Adipocyte (in vitro differentiated cells): ENCODE results near the gene IGSF21.

Experiments
- DNase-seq: peaks from one replicate; pipeline ENCODE4 v3.0.0-alpha.2; 2015; ENCODE audit warnings: low read depth
- H3K27me3 ChIP-seq: replicated peaks from 2 replicates; pipeline ENCODE4 v1.7.0; 2013; ENCODE audit warnings: mild to moderate bottlenecking, low read length, moderate library complexity; ENCODE audit not compliant: control insufficient read depth, insufficient read depth
- H3K36me3 ChIP-seq: 2 replicates; pipeline ENCODE4 v1.7.0; 2013; ENCODE audit warnings: low read length, mild to moderate bottlenecking, moderate library complexity; ENCODE audit not compliant: control insufficient read depth, insufficient read depth, severe bottlenecking
- H3K4me1 ChIP-seq: 2 replicates; pipeline ENCODE4 v1.7.0; 2013; ENCODE audit warnings: mild to moderate bottlenecking, low read length, moderate library complexity; ENCODE audit not compliant: control insufficient read depth, insufficient read depth
- H3K4me3 ChIP-seq: 2 replicates; pipeline ENCODE4 v1.7.0; 2013; ENCODE audit warnings: mild to moderate bottlenecking, low read length, moderate library complexity
- H3K9ac ChIP-seq: 2 replicates; pipeline ENCODE4 v1.7.0; 2013; ENCODE audit warnings: mild to moderate bottlenecking, low read length, moderate library complexity
- H3K9me3 ChIP-seq: 2 replicates; pipeline ENCODE4 v1.7.0; 2013; ENCODE audit warnings: mild to moderate bottlenecking, low read length, moderate library complexity; ENCODE audit not compliant: control insufficient read depth

Gene IGSF21

DNA sequence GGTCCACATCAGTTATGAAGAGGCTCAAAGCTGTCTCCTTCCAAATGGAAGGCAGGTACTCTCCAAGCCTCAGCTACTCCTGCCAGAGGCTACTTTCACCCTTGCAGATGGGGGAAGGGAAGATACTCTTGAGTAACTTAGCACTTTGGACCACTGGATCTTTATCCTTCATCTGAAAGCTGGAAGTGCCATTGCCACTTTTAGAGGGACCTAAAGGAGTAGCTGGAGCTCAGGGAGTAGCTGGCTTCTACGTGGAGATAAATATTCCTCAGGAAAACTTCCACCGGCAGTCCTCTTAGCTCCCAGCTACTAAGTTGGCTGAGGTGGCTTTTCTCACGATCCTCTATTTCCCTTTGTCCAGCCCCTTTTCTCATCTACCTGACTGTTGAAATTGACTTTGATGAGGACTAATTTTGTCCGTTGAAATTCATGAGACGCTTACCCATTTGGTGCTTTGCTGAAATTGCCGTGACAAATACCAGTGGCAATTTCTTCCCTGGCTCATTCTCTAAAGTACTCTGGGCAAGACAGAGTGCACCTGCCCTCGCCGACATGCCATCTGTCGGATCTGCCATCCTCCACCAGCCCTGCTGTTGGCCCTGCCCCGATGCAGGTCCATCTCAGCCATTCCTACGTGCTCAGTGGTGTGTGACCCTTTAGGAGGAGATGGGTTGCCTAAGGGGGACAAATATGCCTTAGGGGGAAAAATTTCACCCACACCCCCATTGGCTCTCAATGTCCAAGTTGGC is 13.6 kb downstream of the IGSF21 start:
- DNase-seq = no peak
- Histone ChIP-seq H3K9me3 (peaks cover 2% of the 10 kb centered on the region), H3K4me3 (no peak overlapping the region), H3K27me3 (peaks cover 65% of the 10 kb centered on the region), H3K9ac (no peak overlapping the region), H3K36me3 (no peaks in the 10 kb centered on the region), H3K4me1 (no peaks in the 10 kb centered on the region)

DNA sequence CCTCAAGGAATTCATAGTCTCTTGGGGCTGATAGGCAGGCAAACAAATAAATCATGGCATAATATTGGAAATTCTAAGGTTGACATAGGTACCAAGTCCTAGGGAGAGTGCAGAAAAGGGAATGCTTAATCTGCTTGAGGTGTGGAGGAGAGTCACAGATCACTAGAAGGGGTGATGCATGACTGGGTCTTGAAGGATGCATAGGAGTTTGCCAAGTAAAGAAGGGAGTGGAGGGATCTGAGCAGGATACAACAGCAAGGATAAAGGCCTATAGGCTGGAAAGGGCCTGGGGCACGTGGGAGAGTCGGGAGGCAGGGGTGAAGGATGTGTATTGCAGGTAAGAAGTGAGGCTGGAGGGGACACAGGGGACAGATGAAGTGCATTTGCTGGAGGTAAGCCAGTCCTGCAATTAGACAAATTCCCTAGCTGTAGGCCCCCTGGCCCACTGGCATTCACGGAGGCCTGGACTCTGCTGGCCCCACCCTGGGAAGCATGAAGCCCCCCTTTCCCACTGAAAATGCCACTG is 15.9 kb downstream of the IGSF21 start:
- Histone ChIP-seq H3K36me3 (no peaks in the 10 kb centered on the region), H3K4me3 (no peak overlapping the region), H3K4me1 (no peaks in the 10 kb centered on the region), H3K9me3 (peaks cover 2% of the 10 kb centered on the region), H3K27me3 (peaks cover 61% of the 10 kb centered on the region), H3K9ac (no peak overlapping the region)
- no peak for DNase-seq

GRCh38 chr1:18124977-18125376 is 17.4 kb downstream of the IGSF21 start:
- no peaks in the 10 kb centered on the region for H3K4me1 ChIP-seq
- no peak overlapping the region for H3K4me3 ChIP-seq
- no peak for DNase-seq
- H3K9me3 ChIP-seq = peaks cover 2% of the 10 kb centered on the region
- no peak overlapping the region for H3K9ac ChIP-seq
- peaks cover 63% of the 10 kb centered on the region for H3K27me3 ChIP-seq
- no peaks in the 10 kb centered on the region for H3K36me3 ChIP-seq

DNA sequence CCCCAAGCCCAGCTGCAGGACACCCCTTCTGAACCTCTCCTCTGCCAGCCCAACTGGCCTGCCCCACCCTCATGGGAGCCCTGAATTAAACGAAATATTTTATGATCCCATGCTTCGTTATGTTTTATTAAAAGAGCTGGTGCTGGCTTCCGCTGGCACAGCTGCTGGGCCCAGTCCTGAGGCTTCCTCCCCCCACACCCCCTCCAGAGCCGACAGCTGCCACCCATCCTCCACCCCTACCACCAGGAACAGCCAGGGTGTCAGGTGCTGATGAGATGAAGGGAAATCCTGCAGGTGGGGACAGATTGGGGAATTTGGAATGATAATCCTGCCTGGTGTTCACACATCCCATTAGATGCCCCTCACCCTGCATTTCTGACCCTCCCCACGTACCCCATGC is 19.0 kb downstream of the IGSF21 start:
- no peaks in the 10 kb centered on the region for H3K36me3 ChIP-seq
- no peak overlapping the region for H3K9ac ChIP-seq
- no peak for DNase-seq
- H3K9me3 ChIP-seq = peaks cover 2% of the 10 kb centered on the region
- H3K4me1 ChIP-seq = no peaks in the 10 kb centered on the region
- no peak overlapping the region for H3K4me3 ChIP-seq
- H3K27me3 ChIP-seq = peaks cover 63% of the 10 kb centered on the region

DNA sequence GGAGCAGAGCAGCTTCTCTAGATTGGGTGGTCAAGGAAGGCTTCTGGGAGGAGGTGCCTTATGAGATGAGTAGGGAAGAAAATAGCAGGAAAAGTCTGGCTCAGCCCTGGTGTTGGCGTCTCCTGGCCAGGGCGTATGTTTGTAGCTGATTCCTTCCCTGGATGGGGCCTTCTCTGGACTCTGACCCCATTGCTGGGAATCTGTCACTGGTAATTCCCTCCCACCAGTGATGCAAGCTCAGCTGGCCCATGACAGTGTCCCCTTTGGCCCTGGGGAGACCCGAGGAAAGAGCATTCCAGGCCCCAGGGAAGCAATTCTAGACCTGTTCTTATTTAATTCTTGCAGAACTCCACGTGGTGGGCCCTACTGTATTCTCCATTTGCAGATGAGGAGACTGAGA is 20.7 kb downstream of the IGSF21 start:
- no peaks in the 10 kb centered on the region for H3K4me1 ChIP-seq
- no peak overlapping the region for H3K9ac ChIP-seq
- no peaks in the 10 kb centered on the region for H3K36me3 ChIP-seq
- no peak for DNase-seq
- no peaks in the 10 kb centered on the region for H3K9me3 ChIP-seq
- peaks cover 66% of the 10 kb centered on the region for H3K27me3 ChIP-seq
- no peak overlapping the region for H3K4me3 ChIP-seq

GRCh38 chr1:18130356-18130755 is 22.8 kb downstream of the IGSF21 start:
- no peaks in the 10 kb centered on the region for H3K9me3 ChIP-seq
- H3K4me1 ChIP-seq = no peaks in the 10 kb centered on the region
- H3K4me3 ChIP-seq = no peak overlapping the region
- H3K36me3 ChIP-seq = no peaks in the 10 kb centered on the region
- H3K27me3 ChIP-seq = peaks cover 67% of the 10 kb centered on the region
- no peak overlapping the region for H3K9ac ChIP-seq
- DNase-seq = no peak

GRCh38 chr1:18132022-18132710 is 24.6 kb downstream of the IGSF21 start:
- Histone ChIP-seq H3K36me3 (no peaks in the 10 kb centered on the region), H3K4me3 (no peak overlapping the region), H3K27me3 (peaks cover 59% of the 10 kb centered on the region), H3K4me1 (no peaks in the 10 kb centered on the region), H3K9me3 (no peaks in the 10 kb centered on the region), H3K9ac (no peak overlapping the region)
- no peak for DNase-seq

DNA sequence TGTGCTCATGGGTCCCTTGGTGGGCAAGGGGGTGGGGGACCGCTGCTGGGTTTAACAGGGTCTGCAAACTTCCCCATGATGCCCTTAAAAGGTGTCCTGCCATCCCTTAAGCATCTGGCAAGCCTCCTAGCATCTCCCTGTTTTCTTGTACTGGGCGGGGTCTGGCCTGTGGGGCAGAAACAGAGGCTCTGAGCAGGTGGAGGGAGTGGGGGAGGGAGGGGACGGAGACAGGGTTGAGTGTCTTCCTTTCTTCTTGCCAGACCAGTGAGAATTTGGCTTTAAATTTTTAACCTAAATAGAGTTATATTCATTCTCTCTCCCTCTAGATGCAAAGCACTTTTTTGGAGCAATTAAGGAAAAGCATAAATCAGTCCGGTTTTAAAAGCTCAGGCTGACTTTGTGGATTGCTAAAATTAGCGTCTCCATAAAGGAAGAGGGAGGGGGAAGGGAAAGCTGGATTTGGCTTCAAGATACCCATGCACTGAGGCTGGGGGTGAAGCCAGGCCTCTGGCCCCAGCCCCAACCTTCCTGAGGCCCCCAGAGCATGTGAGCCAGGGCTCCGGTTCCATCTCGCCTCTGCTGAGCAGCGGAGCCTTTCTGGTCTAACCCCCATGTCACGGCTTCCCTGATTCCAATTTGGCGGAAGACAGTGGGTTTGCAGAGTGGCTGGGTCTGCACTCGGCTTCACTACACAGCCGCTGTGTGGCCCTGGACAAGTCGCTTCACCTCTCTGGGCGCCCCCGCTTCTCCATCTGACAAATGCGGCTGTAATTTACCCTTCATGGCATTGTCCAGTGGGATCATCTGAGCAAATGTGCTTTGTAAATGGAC is 25.3 kb downstream of the IGSF21 start:
- no peaks in the 10 kb centered on the region for H3K36me3 ChIP-seq

GRCh38 chr1:18134324-18135046 is 26.9 kb downstream of the IGSF21 start:
- Histone ChIP-seq H3K9me3 (no peaks in the 10 kb centered on the region), H3K4me3 (no peak overlapping the region), H3K9ac (no peak overlapping the region), H3K36me3 (no peaks in the 10 kb centered on the region), H3K4me1 (no peaks in the 10 kb centered on the region), H3K27me3 (peaks cover 61% of the 10 kb centered on the region)
- DNase-seq = no peak

More for the DNA sequence above, 25.3 kb downstream of the IGSF21 start:
- DNase-seq = no peak
- no peak overlapping the region for H3K9ac ChIP-seq
- H3K4me1 ChIP-seq = no peaks in the 10 kb centered on the region
- no peak overlapping the region for H3K4me3 ChIP-seq
- H3K9me3 ChIP-seq = no peaks in the 10 kb centered on the region
- peaks cover 59% of the 10 kb centered on the region for H3K27me3 ChIP-seq

DNA sequence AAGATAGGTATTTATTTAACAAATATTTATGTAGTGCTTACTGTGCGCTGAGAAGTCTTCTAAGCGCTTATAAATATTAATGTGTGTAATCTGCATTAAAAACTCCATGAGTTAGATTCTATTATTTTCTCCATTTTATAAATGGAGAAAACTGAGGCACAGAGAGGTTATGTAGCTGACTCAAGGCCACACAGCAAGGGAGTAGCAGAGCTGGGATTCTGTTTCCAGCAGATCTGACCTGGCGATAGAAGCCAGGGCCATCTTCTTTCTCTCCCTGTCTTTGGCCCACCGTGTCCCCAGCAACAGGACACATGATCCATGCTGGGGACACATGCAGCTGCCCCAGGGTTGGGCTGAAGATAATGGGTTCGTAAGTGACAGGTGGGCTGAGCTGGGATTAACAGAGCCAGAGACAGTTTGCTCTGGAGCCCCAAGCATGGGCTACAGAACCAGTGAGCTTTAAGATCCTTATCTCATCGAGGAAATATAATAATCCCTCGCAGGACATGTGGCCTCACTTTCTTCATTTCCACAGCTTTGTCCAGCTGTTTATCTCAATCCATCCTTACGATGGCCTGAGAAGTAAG is 30.3 kb downstream of the IGSF21 start:
- DNase-seq = no peak
- peaks cover 49% of the 10 kb centered on the region for H3K27me3 ChIP-seq
- no peaks in the 10 kb centered on the region for H3K4me1 ChIP-seq
- H3K9me3 ChIP-seq = no peaks in the 10 kb centered on the region
- no peak overlapping the region for H3K4me3 ChIP-seq
- no peak overlapping the region for H3K9ac ChIP-seq
- H3K36me3 ChIP-seq = no peaks in the 10 kb centered on the region
